Activated T-cell treated with anti-CD3 and anti-CD28 coated beads for 48 hours (primary cell): ENCODE results near the gene OR5AU1.
"Not testable (repeated sequence)": the region's sequence is repeated elsewhere in the genome, so short reads cannot be mapped to it uniquely, and the experiment has no call there.

ENCODE experiments used
- DNase-seq: peaks from one replicate; pipeline ENCODE4 v3.0.0-alpha.2; 2020; ENCODE audit warnings: low read depth

The OR5AU1 gene

DNA sequence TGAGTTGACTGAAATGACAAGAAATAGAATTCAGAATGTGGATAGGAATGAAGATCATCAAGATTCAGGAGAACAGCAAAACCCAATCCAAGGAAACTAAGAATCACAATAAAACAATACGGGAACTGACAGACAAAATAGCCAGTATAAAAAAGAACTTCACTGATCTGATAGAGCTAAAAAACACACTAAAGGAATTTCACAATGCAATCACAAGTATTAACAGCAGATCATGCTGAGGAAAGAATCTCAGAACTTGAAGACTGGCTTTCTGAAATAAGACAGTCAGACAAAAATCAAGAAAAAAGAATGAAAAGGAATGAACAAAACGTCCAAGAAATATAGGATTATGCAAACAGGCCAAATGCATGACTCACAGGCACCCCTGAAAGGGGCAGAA lies 15.3 kb upstream of the OR5AU1 start:
- no peak for DNase-seq

DNA sequence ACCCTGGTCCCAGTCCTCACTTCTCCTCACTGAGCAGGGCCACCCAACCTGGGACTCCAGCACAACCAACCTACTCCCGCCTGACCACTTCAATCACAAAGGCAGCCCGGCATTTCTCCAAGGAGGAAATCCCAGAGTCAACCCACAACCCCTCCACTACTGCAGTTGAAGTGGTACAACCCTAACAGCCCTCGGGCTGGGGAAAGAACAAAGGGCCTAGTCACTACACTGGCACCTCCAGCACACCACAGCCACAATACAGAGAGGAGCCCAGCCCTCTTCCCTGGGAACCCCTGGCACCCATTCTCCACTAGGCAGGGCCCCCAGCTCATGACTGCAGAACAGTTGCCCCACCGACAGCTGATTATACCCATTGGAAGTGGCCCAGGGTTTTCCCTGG lies 13.7 kb upstream of the OR5AU1 start:
- no peak for DNase-seq

DNA sequence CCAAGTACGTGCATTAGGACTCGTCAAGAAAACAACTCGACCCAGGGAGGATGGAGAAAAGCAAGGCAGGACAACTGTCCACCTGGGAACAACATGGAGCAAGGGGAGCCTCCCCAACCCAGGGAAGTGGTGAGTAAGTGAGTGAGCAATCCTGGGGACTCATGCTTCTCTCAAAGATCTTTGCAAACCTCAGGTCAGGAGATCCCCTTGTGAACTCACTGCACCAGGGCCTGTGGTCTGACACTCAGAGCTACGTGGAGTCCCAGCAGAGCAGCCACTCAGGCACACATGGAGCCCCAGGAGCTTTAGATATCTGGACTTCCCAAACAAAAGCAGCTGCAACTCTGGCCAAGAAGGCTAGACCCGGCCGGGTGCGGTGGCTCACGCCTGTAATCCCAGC lies 12.2 kb upstream of the OR5AU1 start:
- DNase-seq: no peak

DNA sequence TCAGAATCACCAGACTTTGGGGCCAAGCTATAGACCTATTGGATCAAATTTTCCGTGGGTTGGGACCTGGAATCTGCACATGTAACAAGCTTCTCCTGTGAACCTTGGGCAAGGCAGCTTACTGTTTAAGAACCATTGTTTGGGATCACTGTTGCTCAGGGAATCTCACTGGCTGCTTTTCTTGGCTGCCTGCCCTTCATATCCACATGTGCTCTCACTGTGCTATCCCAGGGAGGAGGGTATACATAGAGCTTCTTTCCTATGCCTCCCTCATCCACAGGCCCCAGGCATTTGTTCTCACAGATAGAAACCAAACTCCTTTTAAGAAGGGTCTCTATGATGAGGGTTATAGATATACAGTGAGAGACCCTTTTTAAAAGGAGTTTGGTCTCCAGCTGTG lies 9.8 kb upstream of the OR5AU1 start:
- not testable (repeated sequence) for DNase-seq

DNA sequence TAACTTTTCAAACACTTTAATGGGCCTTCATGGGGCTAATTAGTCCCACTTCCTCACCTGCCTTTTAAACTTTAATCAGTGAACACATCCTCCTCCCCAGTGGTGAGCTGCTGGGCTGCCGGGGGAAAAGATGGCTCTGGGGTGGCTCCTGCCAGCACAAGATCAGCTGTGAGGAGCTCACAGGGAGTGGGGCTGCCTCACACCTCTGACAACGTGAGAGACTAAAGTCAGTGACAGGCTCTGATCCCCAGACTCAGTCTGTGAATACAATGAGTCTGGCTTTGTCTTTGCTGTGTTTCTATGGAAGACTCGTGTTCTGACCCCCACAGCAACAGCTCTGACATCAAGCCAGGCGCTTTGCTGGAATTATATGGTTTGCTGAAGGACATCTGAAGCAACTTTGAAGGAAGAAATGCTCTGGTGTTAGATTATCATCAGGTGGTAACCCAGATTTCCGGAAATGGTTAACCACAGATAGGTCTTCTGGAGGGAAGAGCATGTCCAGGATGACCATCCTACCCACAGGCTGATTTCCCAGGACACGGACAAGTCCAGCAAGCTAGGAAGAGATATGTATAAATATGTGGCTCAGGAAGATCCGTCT lies 9.2 kb upstream of the OR5AU1 start:
- not testable (repeated sequence) for DNase-seq

DNA sequence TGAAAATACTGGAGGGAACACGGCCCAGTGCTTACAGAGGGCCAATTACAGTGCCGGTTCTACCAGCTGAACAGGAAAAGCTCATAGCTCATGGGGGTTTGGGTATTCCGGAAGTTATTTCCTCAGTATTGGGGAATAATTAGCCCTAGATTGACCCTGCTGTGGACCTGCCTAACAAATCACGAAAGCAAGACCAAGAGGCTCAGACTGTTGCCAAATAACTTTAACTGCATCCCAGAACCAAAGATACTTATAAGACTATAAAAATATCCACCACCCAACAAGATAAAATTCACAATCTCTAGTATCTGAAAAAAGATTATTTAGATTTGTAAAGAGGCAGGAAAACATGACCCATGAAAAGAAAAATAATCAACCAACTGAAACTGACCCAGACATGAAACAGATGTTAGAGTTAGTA lies 8.0 kb upstream of the OR5AU1 start:
- DNase-seq: no peak

DNA sequence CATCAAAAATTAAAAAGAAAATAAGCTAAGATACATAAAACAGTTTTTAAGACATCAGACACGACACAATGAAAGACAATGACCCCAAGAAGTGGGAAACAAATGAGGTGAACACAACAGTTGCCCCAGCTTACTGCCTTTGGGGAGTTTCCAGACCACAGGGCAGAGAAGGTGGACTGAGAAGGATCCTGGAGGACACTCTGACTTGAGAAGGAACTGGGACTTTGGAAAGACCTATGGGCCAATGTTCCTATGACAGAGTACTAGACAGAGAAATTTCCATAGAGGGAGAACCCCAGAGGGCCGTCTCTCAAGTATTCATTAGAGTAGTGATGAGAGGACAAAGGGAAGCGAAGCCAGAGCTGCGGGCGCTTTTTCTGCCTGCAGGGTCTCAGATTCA lies 6.2 kb upstream of the OR5AU1 start:
- no peak for DNase-seq

DNA sequence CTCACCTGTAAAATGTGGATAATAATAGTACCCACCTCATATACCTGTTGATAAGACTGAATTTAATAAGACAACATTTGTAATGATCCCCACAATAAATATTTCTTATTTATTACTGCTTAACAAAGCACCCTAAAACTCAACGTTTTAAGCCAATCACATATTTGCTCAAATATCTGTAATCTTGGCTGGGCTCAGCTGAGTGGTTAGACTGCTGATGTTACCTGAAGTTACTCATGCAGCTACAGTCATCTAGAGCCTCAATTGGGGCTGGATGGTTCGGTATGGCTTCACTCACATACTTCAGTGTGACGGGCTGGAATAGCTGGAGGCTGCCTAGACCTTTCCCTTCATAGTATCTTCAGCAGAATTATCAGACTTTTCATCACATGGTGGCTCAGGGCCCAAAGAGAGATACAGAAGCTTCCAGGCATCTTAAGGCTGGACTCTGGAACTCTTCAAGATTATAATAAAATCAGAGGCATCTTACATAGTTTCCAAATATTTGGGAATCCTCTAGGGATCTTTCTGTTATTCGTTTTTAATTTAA lies 4.3 kb upstream of the OR5AU1 start:
- DNase-seq: no peak

DNA sequence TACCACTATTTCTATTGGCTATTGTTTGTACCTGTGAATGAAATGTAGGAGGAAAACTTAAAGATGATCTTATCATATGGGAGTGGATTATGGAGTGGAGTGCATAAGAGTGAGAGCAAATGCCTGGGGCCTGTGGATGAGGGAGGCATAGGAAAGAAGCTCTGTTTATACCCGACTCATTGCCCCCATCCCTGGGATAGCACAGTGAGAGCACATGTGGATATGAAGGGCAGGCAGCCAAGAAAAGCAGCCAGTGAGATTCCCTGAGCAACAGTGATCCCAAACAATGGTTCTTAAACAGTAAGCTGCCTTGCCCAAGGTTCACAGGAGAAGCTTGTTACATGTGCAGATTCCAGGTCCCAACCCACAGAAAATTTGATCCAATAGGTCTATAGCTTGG lies 2.3 kb upstream of the OR5AU1 start:
- DNase-seq: not testable (repeated sequence)

DNA sequence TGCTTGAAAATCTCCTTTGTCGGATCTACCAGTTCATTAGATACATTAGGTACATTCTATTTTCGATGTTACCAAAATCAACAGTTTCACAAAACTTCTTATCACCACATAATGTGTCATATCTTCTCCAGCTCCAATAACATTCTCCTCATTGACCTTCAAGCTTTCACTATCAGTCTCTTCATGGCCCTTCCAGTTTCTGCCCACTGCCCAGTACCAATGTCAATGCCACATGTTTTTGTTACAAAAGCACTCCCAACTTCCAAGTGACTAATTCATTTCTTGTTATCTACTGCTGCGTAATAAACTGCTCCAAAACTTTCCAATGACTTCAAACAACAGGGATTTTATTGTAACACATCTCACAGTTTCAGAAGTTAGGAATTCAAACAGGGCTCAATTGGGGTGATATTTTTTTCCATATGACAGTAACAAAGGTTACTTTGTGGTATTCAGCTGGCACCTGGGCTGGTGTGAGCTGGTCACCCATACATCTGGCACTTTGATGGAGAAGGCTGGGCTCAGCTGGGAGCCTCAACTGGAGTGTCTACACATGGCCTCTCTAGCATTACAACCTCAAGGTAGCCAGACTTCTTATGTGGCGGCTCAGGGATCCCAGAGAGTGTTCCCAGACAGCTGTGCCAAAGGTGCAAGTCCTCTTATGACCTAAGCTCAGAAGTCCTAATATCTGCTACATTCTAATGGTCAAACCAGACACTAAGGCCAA lies 6.1 kb downstream of the OR5AU1 start:
- no peak for DNase-seq

DNA sequence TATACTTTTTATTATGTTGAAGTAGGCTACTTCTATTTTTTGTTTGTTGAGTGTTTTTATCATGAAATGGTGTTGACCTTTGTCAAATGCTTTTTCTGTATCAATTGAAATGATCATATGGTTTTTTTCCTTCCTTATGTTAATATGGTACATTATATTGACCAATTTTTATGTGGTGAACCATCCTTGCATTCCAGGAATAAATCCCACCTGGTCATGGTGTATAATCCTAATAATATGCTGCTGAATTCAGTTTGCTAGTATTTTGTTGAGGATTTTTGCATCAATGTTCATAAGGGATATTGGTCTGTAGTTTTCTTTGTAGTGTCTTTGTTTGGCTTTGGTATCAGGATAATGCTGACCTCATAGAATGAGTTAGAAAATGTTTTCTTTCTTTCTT lies 10.4 kb downstream of the OR5AU1 start:
- DNase-seq: no peak

DNA sequence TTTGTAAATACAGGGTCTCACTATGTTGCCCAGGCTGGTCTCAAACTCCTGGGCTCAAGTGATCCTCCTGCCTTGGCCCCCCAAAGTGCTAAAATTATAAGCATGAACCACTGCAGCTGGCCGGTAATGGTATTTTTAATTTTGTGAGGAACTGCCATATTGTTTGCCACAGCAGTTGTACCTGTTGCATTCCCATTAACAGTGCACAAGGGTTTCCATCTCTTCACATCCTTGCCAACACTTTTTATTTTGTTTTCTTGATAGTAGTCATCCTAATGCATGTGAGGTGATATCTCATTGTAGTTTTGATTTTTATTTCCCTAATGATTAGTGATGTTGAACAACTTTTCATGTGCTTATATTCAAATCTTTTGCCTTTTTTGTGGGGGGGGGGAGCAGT lies 13.5 kb downstream of the OR5AU1 start:
- no peak for DNase-seq

DNA sequence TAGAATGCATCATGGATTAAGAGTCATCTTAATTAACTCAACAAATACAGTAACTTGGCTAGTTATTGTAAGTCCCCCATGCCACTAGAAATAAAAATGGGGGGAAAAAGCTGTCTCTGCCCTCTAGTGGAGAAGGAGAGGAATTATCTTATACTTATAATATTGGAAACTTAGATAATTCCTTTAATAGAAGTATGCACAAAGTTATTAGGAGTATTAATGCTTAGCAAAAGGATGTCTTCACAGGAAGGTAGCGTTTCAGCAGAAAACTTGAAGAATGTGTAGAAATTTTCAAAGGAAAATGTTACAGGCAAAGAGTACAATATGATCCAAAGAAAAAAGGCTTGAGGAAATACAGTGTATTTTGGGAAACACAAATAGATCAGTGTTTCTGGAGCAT lies 19.8 kb downstream of the OR5AU1 start:
- no peak for DNase-seq

DNA sequence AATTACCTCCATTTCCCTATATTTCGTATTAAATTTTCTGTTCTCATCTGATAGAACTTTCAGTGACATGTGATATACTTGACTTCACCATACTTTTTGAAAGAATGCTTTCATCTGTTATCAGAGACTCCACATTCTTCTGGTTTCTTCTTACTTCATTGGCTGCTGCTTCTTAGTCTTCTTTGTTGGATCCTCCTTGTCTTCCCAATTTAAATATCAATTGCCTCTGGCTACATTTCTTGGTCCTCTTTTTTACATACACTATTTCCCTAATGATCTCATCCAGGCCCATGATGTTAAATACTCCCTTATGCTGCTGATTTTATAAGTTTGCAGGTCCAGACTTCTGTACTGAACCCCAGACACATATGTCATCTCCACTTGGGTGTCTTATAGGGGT lies 22.0 kb downstream of the OR5AU1 start:
- DNase-seq: no peak

DNA sequence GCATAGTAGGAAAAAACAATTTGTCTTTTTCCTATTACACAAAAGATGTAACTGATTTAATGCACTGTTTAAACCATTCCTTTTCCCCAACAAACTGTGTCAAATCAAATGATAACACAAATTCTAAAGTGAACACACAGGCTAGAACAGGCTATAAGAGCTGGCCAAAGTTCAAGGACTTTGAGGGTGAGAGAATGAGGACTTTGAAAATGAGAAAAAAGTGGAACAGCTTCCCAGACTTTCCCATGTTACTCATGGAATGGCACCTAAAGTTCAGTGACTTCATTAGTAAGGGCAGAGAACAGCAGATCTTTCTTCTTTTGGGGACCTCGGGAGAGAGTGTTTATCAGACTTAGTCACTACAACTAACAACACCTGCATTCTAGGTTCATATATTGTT lies 32.4 kb downstream of the OR5AU1 start:
- no peak for DNase-seq

DNA sequence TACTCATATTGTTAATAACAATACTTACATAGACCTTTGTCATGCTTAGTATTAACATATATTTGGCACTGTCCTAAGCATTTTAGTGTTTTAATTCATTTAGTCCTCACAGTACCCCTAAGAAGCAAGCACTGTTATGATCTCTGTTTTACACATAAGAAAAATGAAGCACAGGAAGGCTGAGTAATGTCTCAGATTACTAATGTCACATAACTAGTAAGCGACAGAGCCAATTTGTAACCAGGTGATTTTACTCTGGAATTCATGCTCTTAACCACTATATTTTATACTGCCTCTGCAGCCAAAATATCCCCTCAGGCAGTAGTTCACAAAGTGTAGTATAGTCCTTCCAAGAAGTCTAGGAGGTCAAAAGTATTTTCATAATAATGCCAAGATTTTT lies 34.7 kb downstream of the OR5AU1 start:
- DNase-seq: no peak

DNA sequence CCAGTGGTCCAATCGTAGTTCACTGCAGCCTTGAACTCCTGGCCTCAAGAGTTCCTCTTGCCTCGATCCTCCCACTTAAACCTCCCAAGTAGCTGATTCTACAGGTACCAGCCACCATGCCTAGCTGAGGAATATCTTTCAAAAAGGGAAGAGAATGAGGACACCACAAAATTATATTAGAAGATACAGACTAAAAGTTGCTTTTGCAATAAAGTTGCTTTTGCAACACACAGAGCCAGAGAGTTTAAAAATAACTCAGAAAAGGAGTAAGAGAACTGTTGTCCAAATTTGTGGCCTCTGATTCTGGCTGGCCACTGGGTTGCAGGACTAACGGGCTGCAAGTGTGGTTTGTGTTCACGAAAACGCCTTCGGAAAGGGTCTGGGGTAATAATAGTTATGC lies 35.2 kb downstream of the OR5AU1 start:
- DNase-seq: no peak

DNA sequence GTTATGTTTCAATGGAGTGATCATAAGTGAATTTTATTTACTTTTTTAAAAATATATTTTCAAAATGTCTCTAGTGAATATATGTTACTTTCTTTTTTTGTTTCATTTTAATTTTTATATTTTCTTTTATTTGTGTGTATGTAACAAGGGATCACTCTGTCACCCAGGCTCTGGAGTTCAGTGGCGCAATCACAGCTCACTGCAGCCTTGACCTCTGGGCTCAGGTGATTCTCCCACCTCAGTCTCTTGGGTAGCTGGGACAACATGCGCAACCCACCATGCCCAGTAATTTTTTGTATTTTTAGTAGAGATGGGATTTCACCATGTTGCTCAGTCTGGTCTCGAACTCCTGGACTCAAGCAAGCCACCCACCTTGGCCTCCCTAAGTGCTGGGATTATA lies 36.9 kb downstream of the OR5AU1 start:
- no peak for DNase-seq

DNA sequence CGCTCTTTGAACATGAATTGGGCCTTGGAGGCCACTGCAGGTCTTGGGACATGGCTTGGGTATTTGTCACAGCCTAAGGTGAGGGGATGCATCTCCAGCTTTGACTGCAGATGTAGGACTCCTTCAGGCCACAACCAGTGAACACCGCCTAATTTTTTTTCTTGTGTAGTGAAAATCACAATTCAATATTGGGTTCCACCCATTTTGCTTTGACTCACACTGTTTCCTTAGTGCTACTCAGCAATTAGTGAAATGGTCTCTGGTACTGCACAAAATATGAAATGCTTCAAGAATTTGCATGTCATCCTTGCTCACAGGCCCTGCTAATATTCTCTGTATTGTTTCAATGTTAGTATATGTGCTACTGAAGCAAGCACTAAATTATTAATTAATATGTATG lies 42.5 kb downstream of the OR5AU1 start:
- DNase-seq: no peak

DNA sequence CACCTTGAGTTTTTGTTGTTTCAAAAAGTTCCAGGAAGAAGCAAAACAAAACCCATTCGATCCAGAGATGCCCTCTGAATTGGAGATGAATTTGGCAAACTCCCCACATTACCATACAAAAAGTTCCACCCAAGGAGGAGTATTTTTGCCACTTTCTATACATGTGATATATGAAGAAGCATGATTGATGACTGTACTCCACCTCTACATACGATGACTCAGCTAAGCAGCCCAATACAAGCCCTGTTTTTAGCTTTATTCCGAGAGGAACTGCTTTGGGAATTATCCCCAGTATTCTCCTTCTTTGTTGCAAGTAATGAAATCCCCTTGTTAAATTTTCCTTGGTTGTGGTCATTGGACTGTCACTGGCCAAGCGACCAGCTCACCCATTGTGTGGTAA lies 43.6 kb downstream of the OR5AU1 start:
- DNase-seq: no peak

DNA sequence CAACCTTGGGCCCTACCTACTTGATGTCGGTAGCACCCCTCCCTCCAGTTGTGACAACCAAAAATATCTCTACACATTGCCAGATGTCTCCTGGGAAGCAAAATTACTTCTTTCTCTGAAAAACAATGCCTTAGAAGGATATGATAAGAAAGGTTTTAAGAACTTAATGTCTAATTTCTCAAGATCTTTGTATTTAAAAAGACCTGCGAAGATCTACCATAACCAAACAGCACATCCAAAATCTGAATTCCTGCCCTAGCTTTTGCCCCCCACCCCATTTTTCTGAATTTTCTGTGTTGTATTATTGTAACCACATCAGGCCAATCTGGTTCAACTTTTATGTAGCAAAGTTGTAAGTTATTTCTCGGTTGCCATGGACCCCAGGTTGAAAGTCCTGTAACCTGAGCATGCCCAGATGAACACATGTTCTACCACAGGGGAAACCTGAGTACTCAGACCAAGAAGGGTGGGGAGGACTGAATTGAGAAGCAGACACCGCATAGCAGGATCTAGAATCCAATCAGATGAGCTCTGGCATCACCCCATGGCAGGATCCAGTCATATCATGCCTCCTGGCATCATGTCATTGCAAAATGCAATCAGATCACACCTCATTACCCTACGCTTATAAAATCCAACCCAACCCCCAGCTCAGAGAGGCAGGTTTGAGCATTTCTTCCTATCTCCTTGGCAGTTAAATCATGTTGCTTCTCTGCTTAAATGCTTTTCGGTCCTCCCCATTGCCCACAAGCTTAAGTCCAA lies 46.3 kb downstream of the OR5AU1 start:
- DNase-seq: peak; percentile 30

DNA sequence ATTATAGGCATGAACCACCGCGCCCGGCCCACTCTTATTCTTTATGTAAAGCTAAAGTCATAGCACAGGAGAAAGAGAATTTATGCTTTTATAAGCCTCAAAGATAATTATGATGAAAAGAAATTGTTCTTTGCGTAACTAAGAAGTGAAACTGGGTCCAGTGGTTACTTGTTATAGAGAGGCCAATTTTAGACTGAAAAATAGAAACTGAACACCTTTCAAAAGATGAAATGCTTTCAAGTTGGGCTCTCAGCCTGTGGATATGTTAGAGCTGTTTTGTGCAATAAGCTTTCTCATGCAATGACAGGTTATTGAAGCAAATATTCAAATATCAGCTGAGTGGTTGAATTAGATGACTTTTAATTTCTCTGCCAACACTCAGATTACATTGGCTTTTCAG lies 47.1 kb downstream of the OR5AU1 start:
- DNase-seq: no peak

DNA sequence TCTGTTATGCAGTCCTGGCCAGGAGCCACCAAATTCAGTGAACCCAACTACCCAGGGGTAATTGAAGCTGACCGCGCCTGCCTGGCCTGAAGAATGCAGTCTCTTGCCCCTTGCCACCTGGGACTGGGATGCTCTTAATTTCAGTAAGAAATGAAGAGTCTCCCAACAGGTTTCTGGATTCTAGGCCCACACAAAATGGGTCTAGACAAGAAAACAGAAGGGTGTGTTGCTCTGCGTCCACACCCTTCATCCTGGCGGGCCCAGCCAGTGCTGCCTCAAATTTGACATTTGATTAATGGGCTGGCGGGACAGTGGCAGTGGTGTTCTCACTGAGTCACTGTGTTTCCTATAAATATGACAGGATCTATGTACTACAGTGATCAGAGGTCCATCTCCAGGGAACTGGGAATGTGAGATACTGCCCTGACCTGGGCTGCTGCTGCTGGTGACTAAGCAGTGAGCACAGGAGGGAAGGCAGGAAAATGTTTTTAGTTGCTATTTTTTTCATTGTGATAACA lies 48.5 kb downstream of the OR5AU1 start:
- DNase-seq: no peak
